Measurements from ENCODE around the gene CCDC197. TPM values are rescaled to one million over a fixed set of nuclear protein-coding genes. Genes with fewer than 3 reads are reported as not detected.

CCDC197 gene
- total RNA-seq, 1 experiment from 2014 or later: not detected

GRCh38 chr14:94043756-94044475, 46.8 kb downstream of the CCDC197 start:
- Mint-ChIP-seq H3K4me3 (no peak overlapping the region), H3K36me3 (peaks cover 25% of the 10 kb centered on the region), H3K4me1 (no peaks in the 10 kb centered on the region; the same call in 1 of the 2 replicates), H3K9me3 (no peaks in the 10 kb centered on the region), H3K27ac (no peak overlapping the region), H3K27me3 (ENCODE audit: low read depth) (no peaks in the 10 kb centered on the region)
- DNase-seq (ENCODE audit: low spot score) (no peak), ATAC-seq (no peak)
- POLR2A ChIA-PET: no interaction called here
- no peak for TF ChIP-seq USF2 (CRISPR knock-in tag; IDR thresholded peaks at IDR 0.05)
- TF ChIP-seq ARID4B (CRISPR knock-in tag; IDR thresholded peaks at IDR 0.05; ENCODE audit: borderline replicate concordance): no peak
- TF ChIP-seq NR3C1 (CRISPR knock-in tag; conservative IDR thresholded peaks at IDR 0.05; ENCODE audit: low read depth): no peak
- TF ChIP-seq STAT6 (CRISPR knock-in tag; conservative IDR thresholded peaks at IDR 0.05; ENCODE audit: low read depth): no peak
- TF ChIP-seq TCF7 (CRISPR knock-in tag; IDR thresholded peaks at IDR 0.05; ENCODE audit: low read depth): no peak
- TF ChIP-seq SP1 (CRISPR knock-in tag; conservative IDR thresholded peaks at IDR 0.05): no peak
- TF ChIP-seq E2F4 (CRISPR knock-in tag; IDR thresholded peaks at IDR 0.05; ENCODE audit: borderline replicate concordance, low read depth): no peak
- no peak for TF ChIP-seq HMGA2 (CRISPR knock-in tag; IDR thresholded peaks at IDR 0.05)
- no peak for TF ChIP-seq ELF4 (CRISPR knock-in tag; IDR thresholded peaks at IDR 0.05; ENCODE audit: low read depth)
- TF ChIP-seq ZMAT4 (CRISPR knock-in tag; IDR thresholded peaks at IDR 0.05): no peak
- TF ChIP-seq FOXK1 (CRISPR knock-in tag; IDR thresholded peaks at IDR 0.05): no peak
- TF ChIP-seq EMX1 (CRISPR knock-in tag; IDR thresholded peaks at IDR 0.05): no peak
- no peak for TF ChIP-seq KAT7 (CRISPR knock-in tag; IDR thresholded peaks at IDR 0.05; ENCODE audit: borderline replicate concordance)
- no peak for TF ChIP-seq OVOL2 (CRISPR knock-in tag; IDR thresholded peaks at IDR 0.05; ENCODE audit: borderline replicate concordance)
- CTCF ChIA-PET: interaction anchor here (1.3 to 2.7 kb wide), 2 partner anchors 93 kb away, joined by 5 to 13 read pairs; no protein-coding TSS in a partner anchor

Data from WTC11 (cell line).